OCI-LY1 (cell line): ENCODE measurements around the gene NAV1.

Experiments
- CTCF ChIP-seq: fragments of 200-600 bp; sonication (generic), shearing (Covaris generic); IDR thresholded peaks from 2 replicates; pipeline ENCODE4 v1.5.1; 2017; ENCODE audit warnings: mild to moderate bottlenecking, antibody characterized with exemption, low read length, moderate library complexity, mixed read lengths
- EZH2 ChIP-seq: fragments of 200-600 bp; sonication (generic), shearing (Covaris generic); IDR thresholded peaks from 2 replicates; pipeline ENCODE4 v1.8.0; 2017; ENCODE audit warnings: borderline replicate concordance, mixed run types, mild to moderate bottlenecking, antibody characterized with exemption, low read length, moderate library complexity, mixed read lengths

- no peak for TF ChIP-seq EZH2
- TF ChIP-seq CTCF, result no peak
Measured at GRCh38 chr1:201556841-201557571, 18.1 kb downstream of the NAV1 start.
